Measurements from ENCODE around the gene GRAMD1A.

Gene GRAMD1A

DNA sequence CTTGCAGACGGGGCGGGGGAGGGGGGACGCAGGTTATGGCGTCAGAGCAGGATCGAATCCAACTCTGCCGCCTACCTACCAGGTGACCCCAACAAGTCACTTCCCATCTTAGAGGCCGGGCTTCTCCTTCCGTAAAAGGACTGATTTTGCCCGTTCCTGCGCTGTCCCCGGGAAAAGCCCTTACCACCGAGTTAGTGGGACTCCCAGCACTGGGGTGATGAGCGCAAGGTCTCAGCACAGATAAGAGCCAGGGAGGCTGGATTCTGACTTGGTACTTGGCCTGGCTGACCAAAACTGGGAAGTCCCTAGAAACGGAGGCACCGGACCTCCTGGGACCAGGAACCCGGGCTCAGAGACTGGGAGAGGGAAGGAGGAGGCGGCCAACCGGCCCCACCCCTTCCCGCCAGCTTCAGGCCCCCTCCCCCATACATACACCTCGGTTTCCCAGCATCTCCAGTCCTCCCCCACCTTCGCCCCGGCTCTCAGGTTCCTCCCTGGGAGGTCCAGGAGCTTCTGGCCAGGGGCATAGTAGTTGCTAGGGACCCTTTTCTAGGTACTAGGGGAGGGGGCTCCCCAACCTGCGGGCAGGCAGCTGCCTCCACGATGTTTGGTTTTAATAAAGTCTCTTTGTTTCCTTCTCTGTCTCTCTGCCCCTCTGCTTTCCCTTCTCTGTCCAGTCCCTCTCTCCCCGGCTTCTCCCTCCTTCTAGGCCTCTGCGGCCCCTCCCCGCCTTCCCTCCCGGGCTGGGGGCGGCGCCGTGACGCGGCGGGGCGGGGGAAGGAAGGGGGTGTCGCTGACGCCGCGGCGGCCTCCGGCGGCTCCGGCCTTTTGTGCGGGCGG, at the start of gene GRAMD1A:
Gene GRAMD1A (plus strand): TSS at position 826 of the 840 bp plus-strand sequence. CDS start 156 bp downstream, outside the sequence.
- Histone ChIP-seq H3K9me3 (ENCODE audit: control insufficient read depth, low read length) (no peaks in the 10 kb centered on the region), H3K9ac (ENCODE audit: low read length) (peak within 1 kb of the TSS; percentile 91), H3K27me3 (ENCODE audit: control insufficient read depth, insufficient read depth, low read length) (peaks cover 6% of the 10 kb centered on the region), H3K4me3 (ENCODE audit: low read length) (peak within 1 kb of the TSS; percentile 68), H3K36me3 (ENCODE audit: control insufficient read depth, insufficient read depth, low read length) (no peaks in the 10 kb centered on the region), H3K4me1 (ENCODE audit: control insufficient read depth, insufficient read depth, low read length) (peaks cover 62% of the 10 kb centered on the region)

DNA sequence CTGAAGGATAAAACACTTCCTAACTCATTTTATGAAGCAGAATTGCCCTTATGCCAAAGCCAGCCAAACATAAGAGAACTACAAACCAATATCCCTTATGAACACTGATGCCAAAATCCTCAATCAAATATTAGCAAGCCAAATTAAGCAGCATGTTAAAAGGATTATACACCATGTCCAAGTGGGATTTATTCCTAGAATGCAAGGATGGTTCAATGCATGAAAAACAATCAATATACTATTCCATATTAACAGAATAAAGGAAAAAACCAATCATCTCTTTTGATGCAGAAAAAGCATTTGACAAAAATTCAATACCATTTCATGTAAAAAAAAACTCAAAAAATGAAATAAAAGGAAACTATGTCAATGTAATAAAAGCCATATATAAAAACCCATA, 47.0 kb upstream of the GRAMD1A start:
- Histone ChIP-seq H3K4me1 (ENCODE audit: control insufficient read depth, insufficient read depth, low read length) (no peaks in the 10 kb centered on the region), H3K4me3 (ENCODE audit: low read length) (no peak overlapping the region), H3K9me3 (ENCODE audit: control insufficient read depth, low read length) (peaks cover 30% of the 10 kb centered on the region), H3K36me3 (ENCODE audit: control insufficient read depth, insufficient read depth, low read length) (peaks cover 5% of the 10 kb centered on the region), H3K9ac (ENCODE audit: low read length) (no peak overlapping the region), H3K27me3 (ENCODE audit: control insufficient read depth, insufficient read depth, low read length) (no peaks in the 10 kb centered on the region)

DNA sequence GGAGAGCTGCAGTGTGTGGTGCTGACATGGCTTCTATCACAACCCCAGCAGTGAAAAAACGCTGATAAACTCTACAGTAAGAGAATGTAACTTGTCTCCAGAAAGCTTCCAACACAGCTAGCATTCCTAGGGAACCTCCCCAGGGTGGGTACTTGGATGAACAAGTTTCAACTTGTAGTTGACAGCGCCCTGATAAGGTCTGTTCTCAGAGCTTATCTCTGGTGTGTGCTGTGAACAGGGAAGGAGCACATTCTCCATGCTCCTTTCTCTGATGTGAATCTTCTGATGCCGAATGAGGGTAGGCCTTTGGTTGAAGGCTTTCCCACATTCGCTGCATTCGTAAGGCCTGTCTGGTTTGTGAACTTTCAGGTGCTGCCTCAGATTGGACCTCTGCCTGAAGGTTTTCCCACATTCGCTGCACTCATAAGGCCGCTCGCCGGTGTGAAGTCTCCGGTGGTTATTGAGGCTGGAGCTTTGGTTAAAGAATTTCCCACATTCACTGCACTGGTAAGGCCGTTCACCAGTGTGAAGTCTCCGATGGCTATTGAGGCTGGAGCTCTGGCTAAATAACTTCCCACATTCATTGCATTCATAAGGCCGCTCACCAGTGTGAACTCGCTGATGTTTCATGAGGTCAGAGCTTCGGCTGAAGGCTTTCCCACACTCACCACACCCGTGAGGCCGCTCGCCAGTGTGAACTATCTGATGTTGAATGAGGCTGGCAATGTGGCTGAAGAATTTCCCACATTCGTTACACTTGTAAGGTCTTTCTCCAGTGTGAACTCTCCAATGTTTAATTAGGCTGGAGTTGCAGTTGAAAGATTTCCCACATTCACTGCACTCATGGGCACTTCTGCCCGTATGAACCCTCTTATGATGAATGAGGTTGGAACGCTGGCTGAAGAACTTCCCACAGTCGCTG, 42.0 kb upstream of the GRAMD1A start:
- H3K27me3 ChIP-seq (ENCODE audit: control insufficient read depth, insufficient read depth, low read length): no peaks in the 10 kb centered on the region
- no peak overlapping the region for H3K9ac ChIP-seq (ENCODE audit: low read length)
- peaks cover 30% of the 10 kb centered on the region for H3K36me3 ChIP-seq (ENCODE audit: control insufficient read depth, insufficient read depth, low read length)
- peaks cover 45% of the 10 kb centered on the region for H3K9me3 ChIP-seq (ENCODE audit: control insufficient read depth, low read length)
- peaks cover 14% of the 10 kb centered on the region for H3K4me1 ChIP-seq (ENCODE audit: control insufficient read depth, insufficient read depth, low read length)
- peak overlapping the region; percentile 1 for H3K4me3 ChIP-seq (ENCODE audit: low read length)

DNA sequence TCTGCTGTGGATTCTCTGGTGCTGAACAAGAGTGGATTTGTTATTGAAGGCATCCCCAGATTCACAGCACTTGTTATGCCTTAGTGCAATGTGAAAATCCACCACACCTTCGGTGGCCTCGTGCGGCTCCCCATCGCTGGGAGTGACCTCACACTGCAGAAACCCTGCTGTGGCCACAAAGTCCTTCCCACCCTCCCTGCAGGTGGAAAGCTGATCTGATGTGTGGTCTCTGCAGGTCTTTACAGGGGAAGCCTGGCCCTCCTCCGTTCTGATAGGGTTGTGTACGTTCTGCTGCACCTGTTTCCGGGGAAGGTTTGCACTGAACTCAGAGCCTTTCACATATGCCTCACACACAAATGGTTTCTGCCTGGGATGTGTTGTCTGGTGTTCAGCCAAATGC, 41.1 kb upstream of the GRAMD1A start:
- Histone ChIP-seq H3K9me3 (ENCODE audit: control insufficient read depth, low read length) (peaks cover 41% of the 10 kb centered on the region), H3K36me3 (ENCODE audit: control insufficient read depth, insufficient read depth, low read length) (peaks cover 30% of the 10 kb centered on the region)

DNA sequence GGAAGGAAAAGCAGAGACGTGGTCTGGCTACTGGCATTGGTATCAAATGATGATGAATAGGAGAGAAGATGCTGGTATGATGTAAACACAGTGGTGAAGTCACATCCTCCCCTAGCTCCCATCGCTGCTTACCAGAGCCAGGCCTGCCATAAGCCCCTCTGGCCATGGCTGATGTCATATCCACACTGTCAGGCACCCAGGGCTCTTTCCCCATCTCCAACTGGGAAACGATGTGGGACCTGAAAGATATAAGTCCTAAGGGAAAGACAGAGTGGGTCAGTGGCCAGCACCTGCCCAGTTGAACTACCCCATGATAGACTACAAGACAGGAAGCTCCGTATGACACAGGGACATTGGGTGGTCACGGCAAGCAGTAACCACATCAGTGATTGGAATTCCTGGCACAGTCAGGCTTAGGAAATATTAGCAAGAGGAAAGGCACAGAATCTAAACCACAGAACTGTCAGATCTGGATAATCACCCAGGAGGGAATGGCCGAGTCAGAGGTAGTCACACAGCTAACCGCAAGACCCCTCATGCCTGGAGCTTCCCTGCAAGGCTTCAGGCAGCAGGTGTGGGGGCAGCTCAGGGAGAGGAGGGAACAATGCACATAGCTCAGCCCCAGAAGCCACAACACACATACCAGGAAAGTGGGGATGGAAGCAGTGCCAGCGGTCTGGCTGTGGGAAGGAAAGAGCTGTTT, 39.9 kb upstream of the GRAMD1A start:
- Histone ChIP-seq H3K36me3 (ENCODE audit: control insufficient read depth, insufficient read depth, low read length) (peaks cover 30% of the 10 kb centered on the region), H3K27me3 (ENCODE audit: control insufficient read depth, insufficient read depth, low read length) (no peaks in the 10 kb centered on the region), H3K9me3 (ENCODE audit: control insufficient read depth, low read length) (peaks cover 39% of the 10 kb centered on the region), H3K4me1 (ENCODE audit: control insufficient read depth, insufficient read depth, low read length) (peaks cover 15% of the 10 kb centered on the region), H3K9ac (ENCODE audit: low read length) (no peak overlapping the region), H3K4me3 (ENCODE audit: low read length) (no peak overlapping the region)

More for the DNA sequence above, 41.1 kb upstream of the GRAMD1A start:
- peaks cover 15% of the 10 kb centered on the region for H3K4me1 ChIP-seq (ENCODE audit: control insufficient read depth, insufficient read depth, low read length)
- H3K27me3 ChIP-seq (ENCODE audit: control insufficient read depth, insufficient read depth, low read length): no peaks in the 10 kb centered on the region
- no peak overlapping the region for H3K4me3 ChIP-seq (ENCODE audit: low read length)
- no peak overlapping the region for H3K9ac ChIP-seq (ENCODE audit: low read length)

DNA sequence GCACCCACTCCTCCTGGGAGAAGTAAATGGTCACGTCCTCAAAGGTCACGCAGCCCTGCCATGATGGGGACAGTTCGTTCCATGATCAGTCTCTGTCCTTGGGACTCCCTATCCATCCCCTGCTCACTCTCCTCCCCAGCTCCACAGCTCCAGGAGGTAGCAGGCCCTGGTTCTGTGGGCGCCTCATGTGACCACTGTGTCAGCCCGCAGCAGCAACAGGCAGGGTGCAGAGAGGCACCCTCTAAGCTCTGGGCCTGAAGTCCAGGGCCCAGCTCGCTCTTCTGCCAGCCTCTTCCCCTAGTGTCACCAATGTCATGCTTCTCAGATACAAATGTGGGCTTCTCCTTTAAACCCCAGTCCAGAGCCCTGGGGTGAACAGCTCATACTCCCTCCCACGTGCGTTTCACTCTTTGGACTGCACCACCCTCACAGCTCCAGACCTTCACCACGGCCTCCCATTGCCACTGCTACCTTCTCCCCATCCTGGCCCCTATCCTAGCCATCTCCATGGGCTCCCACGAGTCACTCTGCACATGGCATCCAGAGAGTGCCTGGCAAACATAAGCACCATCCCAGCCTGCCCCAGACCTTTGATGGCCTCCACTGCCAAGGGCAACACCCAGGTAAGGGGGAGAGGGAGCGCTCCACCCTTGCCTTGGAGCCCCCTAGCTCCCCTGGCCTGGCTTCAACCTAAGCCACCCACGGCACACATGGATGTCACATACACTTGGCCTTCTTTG, 39.0 kb upstream of the GRAMD1A start:
- no peaks in the 10 kb centered on the region for H3K27me3 ChIP-seq (ENCODE audit: control insufficient read depth, insufficient read depth, low read length)
- no peak overlapping the region for H3K4me3 ChIP-seq (ENCODE audit: low read length)
- H3K9ac ChIP-seq (ENCODE audit: low read length): no peak overlapping the region
- peaks cover 35% of the 10 kb centered on the region for H3K9me3 ChIP-seq (ENCODE audit: control insufficient read depth, low read length)
- peaks cover 15% of the 10 kb centered on the region for H3K4me1 ChIP-seq (ENCODE audit: control insufficient read depth, insufficient read depth, low read length)
- H3K36me3 ChIP-seq (ENCODE audit: control insufficient read depth, insufficient read depth, low read length): peaks cover 30% of the 10 kb centered on the region

DNA sequence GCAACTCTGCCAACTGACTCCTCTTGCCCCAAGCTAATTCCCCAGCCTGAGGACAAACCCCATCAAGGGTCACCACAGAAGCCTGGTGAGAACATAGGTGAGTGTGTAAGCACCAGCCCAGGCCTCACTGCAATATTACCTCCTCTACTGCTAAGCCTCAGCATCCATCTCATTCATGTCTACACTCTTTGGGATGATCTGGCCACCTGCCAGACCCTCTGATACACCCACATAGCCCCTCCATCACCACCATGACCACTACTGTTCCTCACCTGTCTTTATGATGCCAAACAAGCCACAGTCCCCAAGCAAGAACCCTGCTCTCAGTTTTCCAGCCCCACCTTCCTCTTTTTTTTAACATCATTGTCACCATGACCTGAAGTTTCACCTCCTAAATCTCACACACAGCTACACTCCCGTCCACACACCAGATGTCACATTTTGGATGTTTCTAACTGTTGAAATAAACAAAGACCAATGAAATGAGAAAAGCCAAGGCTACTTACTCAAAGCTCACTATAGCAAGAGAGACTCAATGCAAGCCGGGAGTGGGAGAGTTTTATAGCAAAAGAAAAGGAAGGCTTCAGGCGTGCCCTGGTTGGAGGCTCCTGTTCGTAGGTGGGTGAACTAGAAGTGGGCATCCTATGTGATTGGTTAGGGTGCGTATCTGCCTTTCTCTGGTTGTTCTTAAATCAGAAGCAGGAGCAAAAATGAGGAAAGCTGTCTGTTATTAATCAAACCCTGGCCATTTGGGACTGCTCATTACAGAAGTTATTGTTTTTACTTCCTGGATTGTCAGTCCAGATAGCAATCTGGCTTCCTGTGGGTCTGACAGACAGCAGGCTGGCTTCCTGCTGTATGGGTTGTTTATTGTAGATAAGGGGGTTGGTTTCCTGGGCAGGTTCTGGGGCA, 38.1 kb upstream of the GRAMD1A start:
- Histone ChIP-seq H3K36me3 (ENCODE audit: control insufficient read depth, insufficient read depth, low read length) (peaks cover 30% of the 10 kb centered on the region), H3K4me1 (ENCODE audit: control insufficient read depth, insufficient read depth, low read length) (peaks cover 15% of the 10 kb centered on the region), H3K9ac (ENCODE audit: low read length) (no peak overlapping the region), H3K4me3 (ENCODE audit: low read length) (no peak overlapping the region), H3K9me3 (ENCODE audit: control insufficient read depth, low read length) (peaks cover 26% of the 10 kb centered on the region), H3K27me3 (ENCODE audit: control insufficient read depth, insufficient read depth, low read length) (no peaks in the 10 kb centered on the region)

DNA sequence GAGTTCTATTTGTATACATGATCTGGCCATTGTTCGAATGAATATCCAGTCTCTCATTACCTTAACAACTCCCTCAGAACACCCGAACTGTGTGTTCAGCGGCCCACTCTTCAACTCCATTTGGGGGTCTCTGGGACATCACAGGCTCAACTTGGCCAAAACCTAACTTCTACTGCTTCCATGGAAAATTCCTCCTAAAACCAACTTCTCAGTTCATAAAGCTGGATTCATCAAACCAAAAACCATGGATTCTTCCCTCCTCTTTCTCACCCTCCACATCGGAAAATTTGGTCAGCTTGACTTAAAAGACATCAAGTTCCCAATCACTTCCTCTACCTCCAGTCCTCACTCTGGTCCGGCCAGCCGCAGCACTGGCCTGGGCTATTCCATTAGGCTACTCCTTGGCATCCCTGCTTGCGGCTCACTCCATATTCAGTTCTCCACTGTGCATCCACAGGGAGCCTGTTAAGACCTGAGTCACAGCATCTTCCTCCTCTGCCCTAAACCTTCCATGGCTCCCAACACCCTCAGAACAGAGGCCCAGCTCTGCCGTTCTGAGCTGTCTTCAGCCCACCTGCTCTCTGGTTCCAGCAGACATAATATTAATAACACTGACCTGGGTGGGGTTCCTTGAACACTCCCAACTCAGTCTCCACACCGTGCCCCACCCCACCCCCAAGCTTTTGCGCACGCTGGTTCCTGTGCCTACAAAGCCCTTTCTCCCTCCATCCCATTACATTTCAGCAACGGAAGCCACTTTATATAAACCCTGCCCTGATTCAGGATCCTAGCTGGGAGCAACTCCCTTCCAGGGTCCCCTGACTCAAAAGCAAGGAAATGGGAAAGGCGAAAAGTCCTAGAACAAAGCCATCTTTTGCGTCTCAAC, 37.2 kb upstream of the GRAMD1A start:
- Histone ChIP-seq H3K27me3 (ENCODE audit: control insufficient read depth, insufficient read depth, low read length) (no peaks in the 10 kb centered on the region), H3K4me3 (ENCODE audit: low read length) (peak overlapping the region; percentile 56), H3K9ac (ENCODE audit: low read length) (peak overlapping the region; percentile 67), H3K4me1 (ENCODE audit: control insufficient read depth, insufficient read depth, low read length) (peaks cover 15% of the 10 kb centered on the region), H3K9me3 (ENCODE audit: control insufficient read depth, low read length) (peaks cover 17% of the 10 kb centered on the region), H3K36me3 (ENCODE audit: control insufficient read depth, insufficient read depth, low read length) (peaks cover 26% of the 10 kb centered on the region)

DNA sequence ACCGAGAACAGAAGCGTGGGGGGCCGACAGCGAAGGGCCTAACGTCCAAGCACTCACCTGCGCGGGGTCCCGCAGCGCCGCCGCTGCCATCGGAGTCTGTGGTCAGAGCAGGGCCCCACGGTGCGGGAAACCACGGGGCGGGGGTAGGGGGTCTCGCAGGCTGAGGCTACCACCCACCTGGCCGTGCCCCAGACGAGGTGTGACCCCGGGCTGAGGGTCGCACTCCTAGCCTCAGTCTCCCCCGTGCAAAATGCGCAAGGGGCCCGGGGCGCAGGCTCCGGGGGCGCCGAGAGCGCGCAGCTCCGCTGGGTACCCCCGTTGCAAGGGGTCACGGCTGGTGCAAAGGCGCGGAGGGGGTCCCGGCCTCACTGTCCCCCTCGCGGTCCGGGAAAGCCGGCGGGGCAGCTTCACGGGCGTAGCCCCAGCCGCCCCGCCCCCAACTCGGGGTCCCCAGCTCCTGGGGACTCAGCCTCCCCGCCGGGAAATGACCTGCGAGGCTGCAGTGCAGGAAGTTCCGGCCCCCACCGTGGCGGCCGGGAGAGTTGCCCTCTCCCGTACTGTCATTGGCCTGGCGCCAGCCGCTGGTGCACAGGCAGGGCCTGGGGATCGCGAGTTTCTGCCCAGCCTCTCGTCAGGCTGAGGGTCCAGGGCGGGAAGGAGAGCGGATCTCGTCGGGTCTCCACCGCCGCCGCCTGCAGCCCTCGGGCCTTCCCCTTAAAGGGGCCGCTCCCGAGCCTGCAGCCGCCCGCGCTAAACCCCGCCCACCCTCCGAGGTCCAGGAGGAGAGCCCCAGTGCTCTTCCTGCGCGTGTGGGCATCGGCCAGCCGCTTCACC, 36.3 kb upstream of the GRAMD1A start, which contains the start of gene ZNF792:
Gene ZNF792 (minus strand): TSS at position 657 of the 834 bp plus-strand sequence. CDS start 567 bp downstream, at position 90.
- Histone ChIP-seq H3K27me3 (ENCODE audit: control insufficient read depth, insufficient read depth, low read length) (no peaks in the 10 kb centered on the region), H3K4me1 (ENCODE audit: control insufficient read depth, insufficient read depth, low read length) (peaks cover 15% of the 10 kb centered on the region), H3K4me3 (ENCODE audit: low read length) (peak within 1 kb of the TSS; percentile 56), H3K36me3 (ENCODE audit: control insufficient read depth, insufficient read depth, low read length) (peaks cover 17% of the 10 kb centered on the region), H3K9me3 (ENCODE audit: control insufficient read depth, low read length) (peaks cover 8% of the 10 kb centered on the region), H3K9ac (ENCODE audit: low read length) (peak within 1 kb of the TSS; percentile 67)
